Stimulated activated CD4-positive, alpha-beta T cell treated with anti-CD3 and anti-CD28 coated beads, Interleukin-12 subunit alpha, Interleukin-12 subunit beta, amount 100 ng/mL, for 24 hours (primary cell): Measurements from ENCODE around the gene TMEM154.

Experiments used
- DNase-seq, 2 experiments: peaks; one replicate each; pipeline ENCODE4 v3.0.0-alpha.2; 2020; ENCODE audit warnings: low read depth in 2 of 2

TMEM154 gene

GRCh38 chr4:152696764-152697261 is 17.0 kb upstream of the TMEM154 start:
- peak in 1 of 2 experiments; percentile 48 for DNase-seq

DNA sequence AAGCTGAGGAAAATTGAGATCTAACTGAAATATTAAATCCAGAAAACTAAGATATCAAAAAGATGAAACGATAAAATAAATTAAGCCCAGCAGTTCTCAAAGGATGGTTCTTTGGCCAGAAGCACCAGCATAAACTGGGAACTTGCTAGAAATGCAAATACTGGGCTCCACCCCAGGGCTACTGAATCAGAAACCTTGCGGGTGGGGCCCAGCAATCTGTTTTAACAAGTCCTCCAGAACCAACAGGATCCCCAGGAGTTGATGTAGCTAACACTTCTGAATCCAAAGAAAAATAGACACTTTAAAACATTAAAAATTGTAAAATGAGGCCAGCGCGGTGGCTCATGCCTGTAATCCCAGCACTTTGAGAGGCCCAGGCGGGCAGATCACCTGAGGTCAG is 14.1 kb upstream of the TMEM154 start:
- no peak for DNase-seq

- no peak for DNase-seq
Measured at GRCh38 chr4:152691761-152692160, 12.0 kb upstream of the TMEM154 start.

- no peak for DNase-seq
Measured at GRCh38 chr4:152690706-152691651, 11.2 kb upstream of the TMEM154 start.

DNA sequence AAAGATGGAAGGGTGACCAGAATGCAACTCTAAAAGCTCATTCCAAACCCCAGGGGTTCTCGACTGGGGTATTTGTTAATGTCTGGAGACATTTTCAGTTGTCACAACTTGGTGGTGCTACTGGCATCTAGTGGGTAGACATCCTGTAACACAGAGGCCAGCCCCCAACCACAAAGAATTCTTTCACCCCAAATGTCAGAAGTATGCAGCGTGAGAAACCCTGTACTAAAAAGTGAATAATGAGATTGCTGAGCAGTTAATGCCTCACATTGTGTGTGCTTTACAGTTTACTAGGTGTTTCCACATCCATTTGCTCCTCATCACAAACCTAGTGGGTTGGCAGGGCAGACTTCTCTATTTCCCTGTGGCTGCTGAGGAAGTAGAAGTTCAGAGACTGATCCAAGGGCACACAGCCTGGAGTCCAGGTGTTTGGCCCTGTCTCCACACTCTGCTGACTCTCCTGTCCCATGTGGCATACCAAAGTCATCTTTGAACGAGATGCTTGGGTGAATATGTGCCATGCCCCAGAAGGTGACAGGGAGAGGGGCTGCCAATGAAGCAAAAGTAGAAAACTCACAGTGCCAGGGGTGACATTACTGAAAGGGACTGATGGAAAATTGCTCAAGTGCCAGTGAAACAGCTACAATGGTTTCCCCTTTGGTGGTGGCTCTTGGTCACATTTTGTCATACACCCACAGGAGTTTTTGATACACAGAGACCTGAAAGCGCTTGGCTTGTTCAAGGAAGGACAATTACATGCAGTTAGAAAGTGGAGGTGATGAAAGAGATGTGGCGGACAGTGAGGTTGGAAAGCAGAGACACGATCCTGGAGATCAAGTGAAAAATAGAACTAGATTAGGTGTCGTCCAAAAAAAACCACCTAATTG is 10.1 kb upstream of the TMEM154 start:
- no peak for DNase-seq

DNA sequence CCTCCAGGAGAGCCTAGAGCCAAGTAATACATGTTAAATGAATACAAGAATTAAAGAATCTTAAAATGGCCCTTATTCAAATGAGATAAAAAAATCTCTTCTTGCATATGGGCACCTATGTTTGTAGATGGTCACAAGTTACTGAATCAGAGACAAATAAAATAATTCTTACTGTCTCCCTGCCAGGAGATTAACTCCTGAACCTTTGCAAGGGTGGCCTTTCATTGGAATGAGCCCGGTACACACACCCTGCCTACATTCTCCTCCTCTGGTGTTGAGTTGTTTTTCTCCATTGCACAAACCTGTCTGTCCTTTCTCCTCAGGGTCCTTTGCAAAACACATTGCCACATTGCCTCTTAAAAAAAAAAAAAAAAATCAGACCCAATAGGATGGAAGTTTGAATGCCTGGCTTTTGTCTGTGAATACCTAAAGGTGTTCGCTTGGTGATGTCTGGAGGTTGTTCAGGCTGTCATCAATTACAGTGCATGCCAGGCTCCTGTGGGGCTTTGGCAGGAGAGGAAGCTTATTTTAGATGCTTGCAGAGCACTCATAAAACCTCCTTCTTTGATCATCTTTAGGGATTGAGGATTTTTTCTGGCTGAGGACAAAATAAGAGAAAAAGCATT is 8.3 kb upstream of the TMEM154 start:
- no peak for DNase-seq

GRCh38 chr4:152686452-152687013 is 6.7 kb upstream of the TMEM154 start:
- DNase-seq: no peak

DNA sequence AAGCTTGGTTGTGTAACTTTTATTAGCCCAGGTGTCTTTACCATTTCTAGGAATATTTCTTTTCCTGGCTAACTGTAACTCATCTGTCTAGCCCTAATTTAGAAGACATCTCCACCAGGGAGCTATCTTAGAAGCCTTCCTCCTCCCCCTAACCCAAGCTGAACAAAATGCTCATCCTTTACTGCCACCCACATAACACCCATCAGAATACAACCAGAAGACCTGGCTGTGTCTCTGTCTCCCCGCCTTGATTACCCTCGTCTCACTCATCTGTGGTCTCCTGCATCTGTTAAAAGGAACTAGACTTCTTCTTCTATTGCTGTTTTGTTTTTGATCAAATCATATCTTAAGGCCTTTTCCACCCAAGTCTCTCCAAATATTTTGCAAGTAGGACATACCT is 4.8 kb upstream of the TMEM154 start:
- no peak for DNase-seq

- no peak for DNase-seq
Measured at GRCh38 chr4:152684007-152684406, 4.2 kb upstream of the TMEM154 start.

DNA sequence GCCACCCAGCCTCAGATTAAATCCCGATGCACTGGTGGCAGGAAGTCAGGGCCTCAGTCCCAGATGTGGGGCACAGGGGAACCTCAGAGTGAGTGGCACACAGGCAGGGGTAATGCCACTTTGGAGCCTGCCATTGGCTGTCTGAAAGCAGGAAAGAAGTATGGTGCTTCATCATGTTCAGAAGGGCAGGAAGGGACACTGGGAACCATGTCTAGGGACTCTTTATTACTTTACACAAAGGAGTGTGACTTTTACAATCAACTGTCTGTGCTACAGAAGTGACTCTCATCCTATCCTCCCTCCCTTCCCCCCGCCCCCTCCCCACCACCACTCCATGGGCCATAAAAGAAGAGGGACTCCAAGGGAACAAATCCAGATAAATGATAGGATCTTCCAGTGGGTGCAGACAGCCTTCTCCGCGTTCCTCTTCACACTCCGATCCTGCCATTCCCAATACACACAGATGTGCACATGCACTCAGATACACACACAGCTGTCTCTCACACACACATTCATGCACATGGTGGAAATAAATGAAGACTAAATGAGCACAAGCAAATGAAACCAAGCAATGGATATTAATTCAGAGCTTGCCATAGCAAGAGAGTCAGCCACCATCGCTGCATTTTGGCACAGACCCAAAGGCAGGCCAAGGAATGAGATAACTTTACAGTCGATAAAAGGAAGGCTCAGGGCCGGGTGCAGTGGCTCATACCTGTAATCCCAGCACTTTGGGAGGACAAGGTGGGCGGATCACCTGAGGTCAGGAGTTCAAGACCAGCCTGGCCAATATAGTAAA is 2.5 kb upstream of the TMEM154 start:
- no peak for DNase-seq

GRCh38 chr4:152680988-152681603 is 1.3 kb upstream of the TMEM154 start:
- DNase-seq: no peak

DNA sequence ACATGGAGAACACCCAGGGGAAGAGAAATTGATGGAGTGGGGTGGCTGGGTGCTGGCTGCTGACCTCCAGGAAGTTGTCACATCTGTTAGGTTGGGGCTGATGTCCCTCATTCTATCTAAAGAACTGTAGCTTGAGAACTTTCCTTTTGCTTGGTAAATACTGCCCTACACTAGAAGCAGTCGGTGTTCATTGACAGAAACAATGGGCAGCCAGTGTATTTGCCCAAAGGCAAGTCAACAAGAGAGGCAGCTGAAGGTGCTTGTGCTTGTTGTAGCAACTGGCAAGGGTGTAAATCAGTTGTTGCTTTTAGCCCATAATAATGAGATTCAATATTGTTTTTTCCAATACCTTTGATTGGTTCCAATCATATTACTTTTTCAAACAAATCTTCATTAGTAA is 956 bp downstream of the TMEM154 start:
- DNase-seq: no peak

DNA sequence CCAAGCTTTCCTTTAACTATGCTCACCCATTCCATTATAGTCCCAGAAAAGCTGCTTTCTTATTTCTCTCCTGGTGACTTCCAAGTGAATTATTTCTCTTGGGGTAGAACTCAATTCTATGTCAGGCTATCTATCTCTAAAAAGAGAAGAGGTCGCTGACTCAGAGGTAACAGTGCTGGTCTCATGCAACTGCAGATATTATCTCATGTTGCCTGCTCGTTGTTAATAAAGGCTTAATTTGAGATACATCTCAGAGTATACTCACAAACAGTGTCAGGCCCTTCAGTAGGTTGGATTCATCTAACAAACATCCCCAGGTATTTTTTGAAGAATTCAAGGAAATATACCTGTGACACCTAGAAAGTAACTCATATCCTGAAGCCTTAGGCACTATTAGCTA is 2.7 kb downstream of the TMEM154 start:
- DNase-seq: no peak

- DNase-seq: no peak
Measured at GRCh38 chr4:152676052-152676854, 3.5 kb downstream of the TMEM154 start.

- DNase-seq: no peak
Measured at GRCh38 chr4:152674359-152674758, 5.4 kb downstream of the TMEM154 start.

- DNase-seq: no peak
Measured at GRCh38 chr4:152673489-152673888, 6.3 kb downstream of the TMEM154 start.

DNA sequence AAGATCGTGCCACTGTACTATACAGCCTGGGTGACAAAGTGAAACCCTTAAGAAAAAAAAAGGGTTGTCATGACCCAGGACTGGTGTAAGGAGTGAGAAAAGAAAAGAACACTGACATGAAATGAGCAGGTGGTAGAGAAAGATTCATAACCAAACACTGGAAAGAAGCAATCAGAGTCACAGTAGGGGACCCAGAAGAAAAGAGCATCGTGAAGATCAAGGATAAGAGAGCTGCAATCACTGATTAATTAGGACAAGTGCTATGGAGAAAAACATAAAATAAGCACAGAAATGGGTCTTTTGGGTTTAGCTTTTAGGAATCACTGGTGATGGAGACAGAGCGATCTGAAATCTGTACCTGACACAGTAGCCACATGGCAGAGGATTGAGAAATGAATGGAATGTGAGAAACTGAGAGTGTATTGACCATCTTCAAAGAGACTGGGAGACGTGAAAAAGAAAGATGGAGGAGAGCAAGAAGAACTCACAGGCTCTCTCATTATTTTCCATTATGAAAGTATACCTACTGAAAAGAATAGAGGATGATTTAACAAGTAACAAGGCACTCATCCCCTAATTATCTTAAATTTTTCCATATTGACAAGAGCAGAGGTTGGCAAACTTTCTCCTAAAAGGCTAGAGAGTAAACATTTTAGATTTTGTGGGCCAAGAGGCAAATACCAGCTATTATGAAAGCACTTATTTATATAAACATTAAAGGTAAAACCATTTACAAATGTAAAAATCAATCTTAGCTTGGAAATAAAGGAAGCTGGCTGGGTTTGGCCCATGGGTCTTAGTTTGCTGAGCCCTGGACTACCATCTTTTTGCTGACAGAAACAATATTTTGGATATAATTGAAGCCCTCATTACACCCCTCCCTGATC is 7.3 kb downstream of the TMEM154 start:
- DNase-seq: no peak

GRCh38 chr4:152668338-152668964 is 11.3 kb downstream of the TMEM154 start:
- no peak for DNase-seq
